ENCODE measurements around the gene FAM240B. TPM values are rescaled to one million over a fixed set of nuclear protein-coding genes. Genes with fewer than 3 reads are reported as not detected.

Gene FAM240B
- total RNA-seq: not detected
- polyA plus RNA-seq (2013, experiment 1 of 2): not detected
- polyA plus RNA-seq (2013, experiment 2 of 2): not detected
- long read RNA-seq, experiment 1: 0 reads
- long read RNA-seq, experiment 2: 0 reads
- long read RNA-seq, experiment 3: 0 reads
- long read RNA-seq, experiment 4: 0 reads

- no peak for TF ChIP-seq CTCF (conservative IDR thresholded peaks at IDR 0.05)
- H3K4me1 Mint-ChIP-seq: no peaks in the 10 kb centered on the region
- no peaks in the 10 kb centered on the region for H3K27me3 Mint-ChIP-seq (ENCODE audit: insufficient read depth)
- no peaks in the 10 kb centered on the region for H3K9me3 Mint-ChIP-seq
- Histone ChIP-seq H3K27ac (ENCODE audit: low read depth, low read length) (no peak within 1 kb of the TSS), H3K4me3 (ENCODE audit: low read length) (no peak within 1 kb of the TSS), H3K4me1 (ENCODE audit: control insufficient read depth, insufficient read depth, low read length) (peaks cover 4% of the 10 kb centered on the region), H3K36me3 (ENCODE audit: control insufficient read depth, insufficient read depth, low read length) (no peaks in the 10 kb centered on the region), H3K9me3 (ENCODE audit: control insufficient read depth, low read length) (no peaks in the 10 kb centered on the region), H3K27me3 (ENCODE audit: control insufficient read depth, insufficient read depth, low read length, poor library complexity, severe bottlenecking) (no peaks in the 10 kb centered on the region), H3K9ac (ENCODE audit: extremely low read depth, low read length, poor library complexity, severe bottlenecking) (no peak within 1 kb of the TSS)
- 90 to 94% methylated on average over 5 to 7 of the region's 7 CpGs for WGBS, 2 experiments (ENCODE audit: insufficient coverage in 1 of 2, insufficient read length in 1 of 2)
- DNase-seq: no peak
- no peak within 1 kb of the TSS for H3K4me3 Mint-ChIP-seq
- H3K36me3 Mint-ChIP-seq (ENCODE audit: low read depth): no peaks in the 10 kb centered on the region
- no peak within 1 kb of the TSS for H3K27ac Mint-ChIP-seq
Observed at GRCh38 chr9:38720083-38720745, at the start of gene FAM240B. Gene FAM240B (minus strand): TSS chr9:38720133. CDS start chr9:38703999, 16,134 bp downstream.

GRCh38 chr9:38768351-38768761 lies 48.4 kb upstream of the FAM240B start:
- H3K4me1 Mint-ChIP-seq: no peaks in the 10 kb centered on the region
- 93 to 100% methylated on average over 4 to 9 of the region's 9 CpGs for WGBS, 2 experiments (ENCODE audit: insufficient coverage in 1 of 2, insufficient read length in 1 of 2)

GRCh38 chr9:38765101-38765500 lies 45.2 kb upstream of the FAM240B start:
- 93 to 94% methylated on average over 3 to 4 of the region's 4 CpGs for WGBS, 2 experiments (ENCODE audit: insufficient coverage in 1 of 2, insufficient read length in 1 of 2)

More at GRCh38 chr9:38768351-38768761, 48.4 kb upstream of the FAM240B start:
- peaks cover 2% of the 10 kb centered on the region for H3K9me3 Mint-ChIP-seq
- Histone ChIP-seq H3K9me3 (ENCODE audit: control insufficient read depth, low read length) (no peaks in the 10 kb centered on the region), H3K27ac (ENCODE audit: low read depth, low read length) (no peak overlapping the region), H3K36me3 (ENCODE audit: control insufficient read depth, insufficient read depth, low read length) (no peaks in the 10 kb centered on the region), H3K9ac (ENCODE audit: extremely low read depth, low read length, poor library complexity, severe bottlenecking) (no peak overlapping the region), H3K27me3 (ENCODE audit: control insufficient read depth, insufficient read depth, low read length, poor library complexity, severe bottlenecking) (no peaks in the 10 kb centered on the region), H3K4me1 (ENCODE audit: control insufficient read depth, insufficient read depth, low read length) (no peaks in the 10 kb centered on the region), H3K4me3 (ENCODE audit: low read length) (no peak overlapping the region)
- H3K27ac Mint-ChIP-seq: no peak overlapping the region
- H3K36me3 Mint-ChIP-seq (ENCODE audit: low read depth): no peaks in the 10 kb centered on the region
- no peak overlapping the region for H3K4me3 Mint-ChIP-seq
- H3K27me3 Mint-ChIP-seq (ENCODE audit: insufficient read depth): no peaks in the 10 kb centered on the region
- no peak for DNase-seq
- no peak for TF ChIP-seq CTCF (conservative IDR thresholded peaks at IDR 0.05)

More at GRCh38 chr9:38765101-38765500, 45.2 kb upstream of the FAM240B start:
- no peaks in the 10 kb centered on the region for H3K27me3 ChIP-seq (ENCODE audit: control insufficient read depth, insufficient read depth, low read length, poor library complexity, severe bottlenecking)
- H3K36me3 Mint-ChIP-seq (ENCODE audit: low read depth): no peaks in the 10 kb centered on the region
- H3K4me3 Mint-ChIP-seq: no peak overlapping the region
- no peaks in the 10 kb centered on the region for H3K9me3 ChIP-seq (ENCODE audit: control insufficient read depth, low read length)
- H3K4me3 ChIP-seq (ENCODE audit: low read length): no peak overlapping the region
- no peak overlapping the region for H3K9ac ChIP-seq (ENCODE audit: extremely low read depth, low read length, poor library complexity, severe bottlenecking)
- peaks cover 2% of the 10 kb centered on the region for H3K9me3 Mint-ChIP-seq
- no peaks in the 10 kb centered on the region for H3K27me3 Mint-ChIP-seq (ENCODE audit: insufficient read depth)
- no peak overlapping the region for H3K27ac Mint-ChIP-seq
- no peaks in the 10 kb centered on the region for H3K36me3 ChIP-seq (ENCODE audit: control insufficient read depth, insufficient read depth, low read length)
- H3K4me1 ChIP-seq (ENCODE audit: control insufficient read depth, insufficient read depth, low read length): no peaks in the 10 kb centered on the region
- peaks cover 14% of the 10 kb centered on the region for H3K4me1 Mint-ChIP-seq
- TF ChIP-seq CTCF (conservative IDR thresholded peaks at IDR 0.05): no peak
- DNase-seq: no peak
- H3K27ac ChIP-seq (ENCODE audit: low read depth, low read length): no peak overlapping the region
